HEK293 (cell line): ENCODE data around the gene TMED9.

Source experiments
- ELK4 ChIP-seq: IDR thresholded peaks from 2 replicates; pipeline ENCODE4 v1.6.1; 2011; ENCODE audit warnings: mild to moderate bottlenecking, low read depth, low read length, borderline replicate concordance
- SP7 ChIP-seq: fragments of 450-650 bp; formaldehyde crosslinking; IDR thresholded peaks from 2 replicates; pipeline ENCODE4 v1.5.1; 2016; ENCODE audit warnings: missing biosample characterization, missing genetic modification characterization
- TCF7L2 ChIP-seq: IDR thresholded peaks from 2 replicates; pipeline ENCODE4 v1.6.1; 2011; ENCODE audit warnings: low read depth, mild to moderate bottlenecking, inconsistent platforms, low read length, moderate library complexity, borderline replicate concordance
- YY1 ChIP-seq: fragments of 450-650 bp; formaldehyde crosslinking; IDR thresholded peaks from 2 replicates; pipeline ENCODE4 v1.5.1; 2018; ENCODE audit warnings: missing biosample characterization, missing genetic modification characterization
- ZNF114 ChIP-seq: fragments of 450-650 bp; formaldehyde crosslinking; IDR thresholded peaks from 2 replicates; pipeline ENCODE4 v1.5.0; 2017; ENCODE audit warnings: missing biosample characterization, missing genetic modification characterization
- ZNF146 ChIP-seq: fragments of 450-650 bp; formaldehyde crosslinking; IDR thresholded peaks from 2 replicates; pipeline ENCODE4 v1.5.1; 2016; ENCODE audit warnings: missing biosample characterization, missing genetic modification characterization
- ZNF274 ChIP-seq, 2 experiments: fragments of 200-500 bp in 1 of 2; fragments of 450-650 bp in 1 of 2; sonication (Bioruptor generic) in 1 of 2; formaldehyde crosslinking in 1 of 2; IDR thresholded peaks; 2 replicates each; pipeline versions ENCODE4 v1.5.1 to v1.6.1; 2014 to 2016; ENCODE audit warnings: borderline replicate concordance in 1 of 2, inconsistent platforms in 1 of 2, low read length in 1 of 2, missing biosample characterization in 1 of 2, missing genetic modification characterization in 1 of 2
- ZNF48 ChIP-seq: fragments of 450-650 bp; formaldehyde crosslinking; IDR thresholded peaks from 2 replicates; pipeline ENCODE4 v1.5.1; 2016; ENCODE audit warnings: missing biosample characterization, missing genetic modification characterization
- ZNF785 ChIP-seq: fragments of 450-650 bp; formaldehyde crosslinking; IDR thresholded peaks from 2 replicates; pipeline ENCODE4 v1.5.1; 2016; ENCODE audit warnings: missing biosample characterization, missing genetic modification characterization
- TF ChIP-seq, protein P1 (sequence below): fragments of 450-650 bp; formaldehyde crosslinking; IDR thresholded peaks from 2 replicates; pipeline ENCODE4 v1.5.1; 2016; ENCODE audit warnings: missing biosample characterization, missing genetic modification characterization

GRCh38 chr5:177555665-177556064 is 36.3 kb upstream of the TMED9 start:
- TF ChIP-seq ZNF146 (no peak), ZNF785 (tag by site-specific recombination) (no peak), ZNF114 (tag by site-specific recombination) (no peak), ZNF48 (tag by site-specific recombination) (no peak), SP7 (no peak), TCF7L2 (no peak), YY1 (tag by site-specific recombination) (no peak), ZNF274 (IDR thresholded peaks at IDR 0.05; ENCODE audit: low read length) (no peak), ZNF274 (tag by site-specific recombination; IDR thresholded peaks at IDR 0.05; ENCODE audit: borderline replicate concordance) (no peak), ELK4 (no peak)
- TF ChIP-seq, protein P1, sequence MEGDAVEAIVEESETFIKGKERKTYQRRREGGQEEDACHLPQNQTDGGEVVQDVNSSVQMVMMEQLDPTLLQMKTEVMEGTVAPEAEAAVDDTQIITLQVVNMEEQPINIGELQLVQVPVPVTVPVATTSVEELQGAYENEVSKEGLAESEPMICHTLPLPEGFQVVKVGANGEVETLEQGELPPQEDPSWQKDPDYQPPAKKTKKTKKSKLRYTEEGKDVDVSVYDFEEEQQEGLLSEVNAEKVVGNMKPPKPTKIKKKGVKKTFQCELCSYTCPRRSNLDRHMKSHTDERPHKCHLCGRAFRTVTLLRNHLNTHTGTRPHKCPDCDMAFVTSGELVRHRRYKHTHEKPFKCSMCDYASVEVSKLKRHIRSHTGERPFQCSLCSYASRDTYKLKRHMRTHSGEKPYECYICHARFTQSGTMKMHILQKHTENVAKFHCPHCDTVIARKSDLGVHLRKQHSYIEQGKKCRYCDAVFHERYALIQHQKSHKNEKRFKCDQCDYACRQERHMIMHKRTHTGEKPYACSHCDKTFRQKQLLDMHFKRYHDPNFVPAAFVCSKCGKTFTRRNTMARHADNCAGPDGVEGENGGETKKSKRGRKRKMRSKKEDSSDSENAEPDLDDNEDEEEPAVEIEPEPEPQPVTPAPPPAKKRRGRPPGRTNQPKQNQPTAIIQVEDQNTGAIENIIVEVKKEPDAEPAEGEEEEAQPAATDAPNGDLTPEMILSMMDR (tag by site-specific recombination), result no peak
